KBM-7 (cell line): Measurements from ENCODE around the gene CACNA1D.

Experiments
- DNase-seq: peaks from one replicate; pipeline ENCODE4 v3.0.0-alpha.2; 2015
- in situ Hi-C: fragments of 300-500 bp; cut with MboI; formaldehyde crosslinking; loops from 2 replicates; pipeline ENCODE4 v1.14.3; 2020; ENCODE audit warnings: low sequenced_read_pairs, low pct_unique_long_range_greater_than_20kb, mixed read lengths

The CACNA1D gene

GRCh38 chr3:53670721-53671120 is 176.3 kb downstream of the CACNA1D start:
- DNase-seq = no peak
- in situ Hi-C loops = no loop called here

DNA sequence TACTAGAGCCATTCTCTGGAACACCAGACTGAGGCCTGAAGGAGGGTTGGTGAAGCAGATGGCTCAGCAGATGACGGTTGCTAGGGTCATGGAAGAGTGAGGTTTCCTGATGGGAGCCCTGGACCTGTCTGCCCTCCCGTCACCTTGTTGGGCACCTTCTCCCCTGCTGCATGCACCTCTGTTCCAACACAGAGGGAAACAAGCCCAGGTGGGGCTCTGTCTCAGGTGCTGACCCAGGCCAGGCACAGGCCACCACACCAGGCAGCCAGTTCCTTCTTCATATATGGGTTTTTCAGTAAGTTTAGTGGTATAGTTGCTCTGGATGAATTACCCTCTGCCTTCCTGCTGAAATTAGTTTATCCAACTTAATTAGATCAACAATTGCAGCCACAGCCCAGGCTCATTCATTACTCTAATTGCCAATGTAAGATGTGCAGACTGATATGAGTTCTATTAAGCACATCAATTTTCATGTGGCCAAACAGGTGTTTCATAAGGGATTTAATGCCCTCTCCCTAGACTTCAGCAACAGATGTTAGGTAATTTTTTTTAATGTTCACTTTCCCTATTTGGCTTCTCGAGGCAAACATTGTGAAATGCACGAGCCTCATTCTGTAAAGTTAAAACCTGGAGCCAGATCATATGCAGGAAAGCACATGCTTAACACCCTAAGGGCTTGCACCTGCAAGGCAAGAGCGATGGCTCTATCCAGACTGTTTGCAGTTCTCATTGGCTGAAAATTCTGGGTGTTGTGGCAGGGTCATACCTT is 177.0 kb downstream of the CACNA1D start:
- no peak for DNase-seq
- in situ Hi-C loops = no loop called here

- in situ Hi-C loops = no loop called here
- no peak for DNase-seq
Measured at GRCh38 chr3:53671961-53672299, 177.5 kb downstream of the CACNA1D start.

DNA sequence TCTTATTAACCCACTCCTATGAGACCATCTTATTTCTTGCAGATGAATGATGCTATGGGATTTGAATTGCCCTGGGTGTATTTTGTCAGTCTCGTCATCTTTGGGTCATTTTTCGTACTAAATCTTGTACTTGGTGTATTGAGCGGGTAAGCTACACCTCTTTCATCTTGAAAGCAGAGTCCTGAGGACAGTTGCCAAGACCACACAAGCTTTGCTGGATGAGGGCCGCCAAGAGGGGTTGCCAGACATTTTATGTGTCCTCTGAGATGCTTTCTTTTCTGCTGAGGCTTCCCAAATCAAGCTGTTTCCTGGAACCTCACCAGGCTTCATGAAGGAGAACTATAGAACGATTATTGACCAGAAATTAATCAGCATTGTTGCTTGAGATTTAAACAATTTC is 178.6 kb downstream of the CACNA1D start:
- in situ Hi-C loops = no loop called here
- DNase-seq = no peak

GRCh38 chr3:53673722-53674350 is 179.4 kb downstream of the CACNA1D start:
- no peak for DNase-seq
- in situ Hi-C loops = no loop called here

DNA sequence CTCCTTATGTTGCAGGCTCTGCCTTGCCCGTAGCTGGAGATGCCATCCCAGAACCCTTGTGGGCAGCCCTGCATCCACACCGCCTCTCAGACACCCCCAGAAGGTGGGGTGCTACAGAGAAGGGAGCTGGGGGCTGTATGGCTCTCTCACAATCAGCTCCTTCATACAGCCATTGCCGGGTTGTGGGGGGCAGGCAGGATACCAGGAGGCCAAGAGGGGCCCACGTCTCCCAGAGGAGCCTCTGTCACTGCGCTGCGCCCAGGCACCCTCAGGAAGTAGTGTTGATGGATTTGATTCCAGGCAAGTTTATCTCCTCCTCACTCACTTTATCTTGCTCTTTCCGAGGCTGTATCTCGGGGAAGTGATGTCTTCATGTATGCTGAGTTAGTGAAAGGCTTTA is 180.2 kb downstream of the CACNA1D start:
- no peak for DNase-seq
- in situ Hi-C loops = no loop called here

DNA sequence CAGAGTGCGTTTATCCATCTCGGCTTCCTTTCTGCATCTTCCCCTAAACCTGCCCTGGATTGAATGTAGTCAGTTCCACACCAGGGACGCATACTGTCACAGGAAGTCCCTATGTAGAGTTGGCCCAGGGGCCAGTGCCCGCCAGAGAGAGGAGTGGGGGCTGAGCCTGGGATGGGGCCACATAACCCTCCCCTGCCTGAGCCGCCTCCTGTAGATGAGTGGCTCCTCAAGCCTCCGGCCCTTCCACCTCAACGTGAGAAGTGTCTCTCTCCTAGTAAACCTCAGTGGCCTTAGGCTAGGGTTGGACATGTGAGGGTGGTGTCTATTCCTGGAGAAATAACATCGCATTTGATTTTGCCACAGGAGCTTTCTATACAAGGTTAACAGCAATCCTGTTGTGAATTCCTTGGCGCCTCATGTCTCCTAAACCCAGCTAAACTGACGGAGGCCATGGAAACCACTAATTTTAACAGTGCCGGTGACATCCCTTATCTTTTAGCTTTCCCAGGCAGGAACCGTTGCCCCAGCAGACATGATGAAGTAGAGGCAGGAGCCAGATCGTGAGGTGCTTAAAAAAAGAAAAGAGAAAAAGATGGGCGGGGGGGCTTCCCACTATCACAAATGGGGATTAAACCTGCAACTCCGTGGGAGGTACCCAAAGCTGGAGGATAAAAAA is 180.7 kb downstream of the CACNA1D start:
- in situ Hi-C loops = no loop called here
- DNase-seq = no peak

DNA sequence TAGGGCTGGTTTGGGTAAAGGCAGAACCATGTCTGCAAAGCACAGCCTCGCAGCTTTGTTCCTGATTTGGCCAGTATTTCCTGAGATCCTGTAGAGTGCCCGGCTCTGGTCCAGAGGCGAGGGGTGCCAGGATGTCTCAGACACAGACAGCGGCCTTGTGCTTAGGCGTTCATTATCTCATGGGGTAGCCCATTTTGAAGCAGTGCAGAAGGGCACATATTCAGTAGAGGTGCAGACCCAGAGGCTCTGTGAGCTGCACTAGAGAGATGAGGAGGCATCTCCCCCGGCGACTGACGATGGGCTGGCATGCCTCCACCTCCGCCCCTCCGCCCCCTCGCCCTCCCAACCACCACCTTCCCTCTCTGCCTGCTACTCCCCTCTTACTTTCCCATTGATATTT is 181.5 kb downstream of the CACNA1D start:
- in situ Hi-C loops = no loop called here

DNA sequence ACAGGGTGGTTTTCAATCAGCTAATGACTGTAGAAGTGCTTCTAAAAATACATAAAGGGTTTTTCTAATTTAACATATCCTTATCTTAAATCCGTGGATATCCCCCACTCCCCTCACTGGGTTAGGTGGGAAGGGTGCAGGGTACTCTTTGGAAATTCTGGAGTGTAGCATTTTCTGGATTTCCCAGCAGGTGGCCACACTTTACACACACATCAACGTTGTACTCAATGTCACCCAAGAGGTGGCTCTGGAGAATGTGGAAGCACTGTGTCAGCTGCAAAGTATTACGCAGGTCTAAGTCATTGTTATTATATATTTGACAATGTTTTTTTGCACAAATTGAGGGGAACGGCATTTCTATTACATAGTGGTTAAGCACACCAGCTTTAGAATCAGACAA is 183.0 kb downstream of the CACNA1D start:
- DNase-seq = peak; percentile 73
- in situ Hi-C loops = no loop called here

More for the DNA sequence above, 181.5 kb downstream of the CACNA1D start:
- DNase-seq = no peak

DNA sequence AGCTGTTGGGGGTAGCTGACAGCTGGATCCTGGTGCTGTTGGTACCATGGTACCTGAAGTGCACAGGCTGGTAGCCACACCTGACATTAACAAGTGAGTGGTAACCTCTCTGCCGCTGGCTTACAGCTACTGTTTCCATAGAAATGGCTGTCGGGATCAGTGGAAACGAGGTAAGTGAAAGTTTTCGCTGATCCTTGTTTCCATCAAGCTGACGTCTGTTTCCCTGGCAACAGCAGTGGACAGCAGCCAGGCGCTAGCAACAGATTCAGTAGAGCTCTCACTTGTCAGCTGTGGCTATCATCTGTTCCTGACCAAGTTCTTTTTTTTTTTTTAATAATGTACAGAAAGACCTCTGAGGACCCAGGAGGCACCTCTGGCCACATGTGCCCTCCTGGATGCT is 185.6 kb downstream of the CACNA1D start:
- DNase-seq = no peak
- in situ Hi-C loops = no loop called here

GRCh38 chr3:53682807-53683206 is 188.4 kb downstream of the CACNA1D start:
- no peak for DNase-seq
- in situ Hi-C loops = no loop called here

GRCh38 chr3:53688066-53688465 is 193.7 kb downstream of the CACNA1D start:
- DNase-seq = no peak
- in situ Hi-C loops = no loop called here

DNA sequence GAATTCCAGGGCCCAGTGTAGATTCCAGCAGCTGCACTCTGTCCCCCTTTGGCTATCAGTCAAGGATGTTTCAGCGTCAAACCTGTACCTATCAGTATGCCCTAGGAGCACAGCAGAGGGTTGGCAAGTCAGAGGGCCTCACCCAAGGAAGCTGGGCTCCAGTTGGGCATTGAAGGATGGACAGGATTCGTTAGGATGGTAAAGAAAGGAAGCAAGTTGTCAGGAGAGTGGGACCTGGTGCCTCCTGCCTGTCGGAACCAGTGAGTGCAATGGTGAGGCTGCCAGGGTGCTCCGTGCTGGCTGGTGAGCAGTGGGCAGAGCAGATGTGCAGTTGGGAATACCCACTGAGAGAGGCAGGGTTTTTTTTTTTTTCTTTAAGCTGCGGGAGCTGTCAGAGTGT is 194.6 kb downstream of the CACNA1D start:
- in situ Hi-C loops = no loop called here
- DNase-seq = no peak

DNA sequence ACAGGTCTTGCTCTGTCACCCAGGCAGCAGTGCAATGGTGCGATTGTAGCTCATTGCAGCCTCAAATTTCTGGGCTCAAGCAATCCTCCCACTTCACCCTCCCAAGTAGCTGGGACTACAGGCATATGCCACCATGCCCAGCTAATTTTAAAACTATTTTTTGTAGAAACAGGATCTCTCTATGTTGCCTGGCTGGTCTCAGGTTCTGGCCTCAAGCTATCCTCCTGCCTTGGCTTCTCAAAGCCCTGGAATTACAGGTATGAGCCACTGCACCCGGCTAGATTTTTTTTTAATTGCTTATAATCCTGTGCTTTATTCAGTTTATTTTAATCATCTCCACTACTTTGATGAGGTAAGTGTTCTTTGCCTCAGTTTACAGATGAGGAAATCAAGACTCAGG is 195.3 kb downstream of the CACNA1D start:
- in situ Hi-C loops = no loop called here

DNA sequence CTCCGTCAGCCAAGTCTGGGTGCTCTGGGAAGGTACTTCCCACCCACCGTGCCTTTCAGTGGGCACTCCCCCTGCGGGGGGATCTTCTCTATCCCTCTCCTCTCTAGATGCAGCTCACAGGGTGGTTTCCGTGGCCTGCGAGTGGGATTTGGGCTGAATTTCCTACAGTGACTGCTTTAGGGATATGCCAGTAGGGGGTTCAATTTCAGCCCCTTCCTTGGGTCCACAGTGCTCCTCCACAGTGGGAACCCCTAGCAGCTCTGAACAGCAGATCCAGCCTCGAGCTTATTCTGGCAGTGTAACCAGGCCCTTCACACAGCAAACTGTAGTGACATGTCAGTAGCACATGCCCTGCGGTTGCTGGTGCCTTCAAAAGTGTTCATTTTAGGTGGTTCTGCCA is 196.1 kb downstream of the CACNA1D start:
- in situ Hi-C loops = no loop called here
- no peak for DNase-seq

More for the DNA sequence above, 195.3 kb downstream of the CACNA1D start:
- no peak for DNase-seq

DNA sequence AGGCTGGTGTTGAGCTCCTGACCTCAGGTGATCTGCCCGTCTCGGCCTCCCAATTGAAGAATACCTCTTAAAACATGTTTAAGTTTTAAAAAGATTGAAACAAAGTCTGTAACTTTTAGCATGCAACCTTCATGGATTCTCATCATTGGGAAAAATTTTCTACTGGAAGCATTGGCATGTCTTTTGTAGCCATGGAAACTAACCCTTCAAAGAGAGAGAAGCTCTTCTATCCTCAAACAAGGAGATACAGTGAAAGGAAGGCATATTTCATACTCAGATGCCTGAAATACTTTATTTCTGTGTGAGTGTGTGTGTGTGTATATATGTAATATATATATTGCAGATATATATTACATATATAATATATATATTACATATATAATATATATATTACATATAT is 196.9 kb downstream of the CACNA1D start:
- DNase-seq = no peak
- in situ Hi-C loops = no loop called here

DNA sequence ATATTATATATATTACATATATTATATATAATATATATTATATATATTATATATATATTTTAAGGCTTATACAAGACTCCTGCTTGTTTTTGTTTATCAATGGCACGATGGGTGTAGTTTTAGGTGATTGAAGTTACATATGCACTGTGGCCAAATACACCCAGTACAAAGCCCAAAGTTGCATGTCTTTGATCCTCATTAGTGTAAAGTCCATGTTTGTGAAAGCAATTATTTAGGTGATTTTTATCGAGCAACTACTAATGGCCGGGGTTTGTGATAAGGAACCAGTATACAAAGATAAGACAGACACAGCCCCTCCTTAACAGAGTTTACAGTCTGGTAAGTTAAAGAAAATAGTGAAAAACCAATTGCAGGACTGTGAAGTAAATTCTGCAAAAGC is 197.5 kb downstream of the CACNA1D start:
- DNase-seq = no peak
- in situ Hi-C loops = no loop called here

GRCh38 chr3:53693451-53693850 is 199.0 kb downstream of the CACNA1D start:
- in situ Hi-C loops = no loop called here
- peak; percentile 91 for DNase-seq

GRCh38 chr3:53694046-53694445 is 199.6 kb downstream of the CACNA1D start:
- DNase-seq = no peak
- in situ Hi-C loops = no loop called here

- in situ Hi-C loops = no loop called here
- DNase-seq = no peak
Measured at GRCh38 chr3:53694666-53695323, 200.4 kb downstream of the CACNA1D start.
